Measurements from ENCODE around the gene IDH3A. TPM values are rescaled to one million over a fixed set of nuclear protein-coding genes. Genes with fewer than 3 reads are reported as not detected.

IDH3A gene
- polyA plus RNA-seq, 4 donors = 85.9 to 97.5 (median 92.8) TPM

- DNase-seq = peak in 1 of 2 donors; percentile 29
- no peaks in the 10 kb centered on the region for H3K27me3 ChIP-seq (ENCODE audit: control insufficient read depth in 3 of 3, insufficient read depth in 3 of 3, low read length in 3 of 3)
- H3K9me3 ChIP-seq (ENCODE audit: control insufficient read depth in 2 of 2, insufficient read depth in 1 of 2, low read depth in 1 of 2, low read length in 1 of 2) = no peaks in the 10 kb centered on the region
- H3K27ac ChIP-seq (ENCODE audit: low read depth in 1 of 3, low read length in 2 of 3) = peak overlapping the region in 1 of 3 donors; percentile 14
- 78 to 81% (median 80%) methylated on average over 12 of the region's 12 CpGs for WGBS, 3 donors
- peaks cover 0 to 31% (median 5%) of the 10 kb centered on the region in 3 donors for H3K4me1 ChIP-seq (ENCODE audit: control insufficient read depth in 3 of 3, insufficient read depth in 2 of 3, low read depth in 1 of 3, low read length in 2 of 3)
- no peak for FAIRE-seq
- no peak overlapping the region for H3K4me3 ChIP-seq (ENCODE audit: low read depth in 1 of 3, low read length in 3 of 3)
- peaks cover 0 to 89% (median 0%) of the 10 kb centered on the region in 3 donors for H3K36me3 ChIP-seq (ENCODE audit: control insufficient read depth in 3 of 3, insufficient read depth in 2 of 3, low read depth in 1 of 3, low read length in 3 of 3)
These were observed 44.3 kb upstream of the IDH3A start for GRCh38 chr15:78104566-78105475.

- Histone ChIP-seq H3K27ac (ENCODE audit: low read depth in 1 of 3, low read length in 2 of 3) (peak overlapping the region in 1 of 3 donors; percentile 76), H3K4me1 (ENCODE audit: control insufficient read depth in 3 of 3, insufficient read depth in 2 of 3, low read depth in 1 of 3, low read length in 2 of 3) (peaks cover 0 to 31% (median 5%) of the 10 kb centered on the region in 3 donors), H3K4me3 (ENCODE audit: low read depth in 1 of 3, low read length in 3 of 3) (no peak overlapping the region), H3K9me3 (ENCODE audit: control insufficient read depth in 2 of 2, insufficient read depth in 1 of 2, low read depth in 1 of 2, low read length in 1 of 2) (no peaks in the 10 kb centered on the region), H3K27me3 (ENCODE audit: control insufficient read depth in 3 of 3, insufficient read depth in 3 of 3, low read length in 3 of 3) (no peaks in the 10 kb centered on the region), H3K36me3 (ENCODE audit: control insufficient read depth in 3 of 3, insufficient read depth in 2 of 3, low read depth in 1 of 3, low read length in 3 of 3) (peaks cover 0 to 91% (median 0%) of the 10 kb centered on the region in 3 donors)
- FAIRE-seq = no peak
- WGBS, 3 donors = 80 to 88% (median 85%) methylated on average over 15 to 16 of the region's 16 CpGs
- DNase-seq = peak in 1 of 2 donors; percentile 72
These were observed 43.5 kb upstream of the IDH3A start for GRCh38 chr15:78105476-78106241.

GRCh38 chr15:78107471-78107870 lies 41.7 kb upstream of the IDH3A start:
- no peaks in the 10 kb centered on the region for H3K9me3 ChIP-seq (ENCODE audit: control insufficient read depth in 2 of 2, insufficient read depth in 1 of 2, low read depth in 1 of 2, low read length in 1 of 2)
- H3K27ac ChIP-seq (ENCODE audit: low read depth in 1 of 3, low read length in 2 of 3) = no peak overlapping the region
- no peak for DNase-seq
- WGBS, 3 donors = 84 to 92% (median 90%) methylated on average over 8 of the region's 8 CpGs
- H3K27me3 ChIP-seq (ENCODE audit: control insufficient read depth in 3 of 3, insufficient read depth in 3 of 3, low read length in 3 of 3) = no peaks in the 10 kb centered on the region
- no peak for FAIRE-seq
- peaks cover 0 to 31% (median 5%) of the 10 kb centered on the region in 3 donors for H3K4me1 ChIP-seq (ENCODE audit: control insufficient read depth in 3 of 3, insufficient read depth in 2 of 3, low read depth in 1 of 3, low read length in 2 of 3)
- no peak overlapping the region for H3K4me3 ChIP-seq (ENCODE audit: low read depth in 1 of 3, low read length in 3 of 3)
- H3K36me3 ChIP-seq (ENCODE audit: control insufficient read depth in 3 of 3, insufficient read depth in 2 of 3, low read depth in 1 of 3, low read length in 3 of 3) = peaks cover 0 to 85% (median 0%) of the 10 kb centered on the region in 3 donors

GRCh38 chr15:78108300-78109084 lies 40.7 kb upstream of the IDH3A start:
- H3K27ac ChIP-seq (ENCODE audit: low read depth in 1 of 3, low read length in 2 of 3) = no peak overlapping the region
- peaks cover 0 to 77% (median 0%) of the 10 kb centered on the region in 3 donors for H3K36me3 ChIP-seq (ENCODE audit: control insufficient read depth in 3 of 3, insufficient read depth in 2 of 3, low read depth in 1 of 3, low read length in 3 of 3)
- no peaks in the 10 kb centered on the region for H3K9me3 ChIP-seq (ENCODE audit: control insufficient read depth in 2 of 2, insufficient read depth in 1 of 2, low read depth in 1 of 2, low read length in 1 of 2)
- H3K4me3 ChIP-seq (ENCODE audit: low read depth in 1 of 3, low read length in 3 of 3) = no peak overlapping the region
- no peak for FAIRE-seq
- DNase-seq = peak; percentile 87 to 88
- WGBS, 3 donors = 30 to 42% (median 36%) methylated on average over 11 of the region's 11 CpGs
- H3K4me1 ChIP-seq (ENCODE audit: control insufficient read depth in 3 of 3, insufficient read depth in 2 of 3, low read depth in 1 of 3, low read length in 2 of 3) = peaks cover 0 to 35% (median 2%) of the 10 kb centered on the region in 3 donors
- H3K27me3 ChIP-seq (ENCODE audit: control insufficient read depth in 3 of 3, insufficient read depth in 3 of 3, low read length in 3 of 3) = no peaks in the 10 kb centered on the region

GRCh38 chr15:78109156-78109555 lies 40.0 kb upstream of the IDH3A start:
- H3K27me3 ChIP-seq (ENCODE audit: control insufficient read depth in 3 of 3, insufficient read depth in 3 of 3, low read length in 3 of 3) = no peaks in the 10 kb centered on the region
- WGBS, 3 donors = 91 to 93% (median 93%) methylated on average over 12 of the region's 12 CpGs
- FAIRE-seq (no peak), DNase-seq (no peak)
- no peak overlapping the region for H3K27ac ChIP-seq (ENCODE audit: low read depth in 1 of 3, low read length in 2 of 3)
- H3K4me3 ChIP-seq (ENCODE audit: low read depth in 1 of 3, low read length in 3 of 3) = no peak overlapping the region
- no peaks in the 10 kb centered on the region for H3K9me3 ChIP-seq (ENCODE audit: control insufficient read depth in 2 of 2, insufficient read depth in 1 of 2, low read depth in 1 of 2, low read length in 1 of 2)
- peaks cover 0 to 31% (median 2%) of the 10 kb centered on the region in 3 donors for H3K4me1 ChIP-seq (ENCODE audit: control insufficient read depth in 3 of 3, insufficient read depth in 2 of 3, low read depth in 1 of 3, low read length in 2 of 3)
- peaks cover 0 to 71% (median 0%) of the 10 kb centered on the region in 3 donors for H3K36me3 ChIP-seq (ENCODE audit: control insufficient read depth in 3 of 3, insufficient read depth in 2 of 3, low read depth in 1 of 3, low read length in 3 of 3)

GRCh38 chr15:78110096-78110495 lies 39.1 kb upstream of the IDH3A start:
- WGBS, 3 donors = 94 to 99% (median 95%) methylated on average over 6 of the region's 6 CpGs
- FAIRE-seq (no peak), DNase-seq (no peak)
- Histone ChIP-seq H3K36me3 (ENCODE audit: control insufficient read depth in 3 of 3, insufficient read depth in 2 of 3, low read depth in 1 of 3, low read length in 3 of 3) (peaks cover 0 to 62% (median 0%) of the 10 kb centered on the region in 3 donors), H3K4me1 (ENCODE audit: control insufficient read depth in 3 of 3, insufficient read depth in 2 of 3, low read depth in 1 of 3, low read length in 2 of 3) (peaks cover 0 to 23% (median 2%) of the 10 kb centered on the region in 3 donors), H3K4me3 (ENCODE audit: low read depth in 1 of 3, low read length in 3 of 3) (no peak overlapping the region), H3K27ac (ENCODE audit: low read depth in 1 of 3, low read length in 2 of 3) (no peak overlapping the region), H3K27me3 (ENCODE audit: control insufficient read depth in 3 of 3, insufficient read depth in 3 of 3, low read length in 3 of 3) (no peaks in the 10 kb centered on the region), H3K9me3 (ENCODE audit: control insufficient read depth in 2 of 2, insufficient read depth in 1 of 2, low read depth in 1 of 2, low read length in 1 of 2) (no peaks in the 10 kb centered on the region)

GRCh38 chr15:78110916-78111475 lies 38.2 kb upstream of the IDH3A start:
- Histone ChIP-seq H3K27me3 (ENCODE audit: control insufficient read depth in 3 of 3, insufficient read depth in 3 of 3, low read length in 3 of 3) (no peaks in the 10 kb centered on the region), H3K4me3 (ENCODE audit: low read depth in 1 of 3, low read length in 3 of 3) (no peak overlapping the region), H3K36me3 (ENCODE audit: control insufficient read depth in 3 of 3, insufficient read depth in 2 of 3, low read depth in 1 of 3, low read length in 3 of 3) (peaks cover 0 to 55% (median 0%) of the 10 kb centered on the region in 3 donors), H3K27ac (ENCODE audit: low read depth in 1 of 3, low read length in 2 of 3) (no peak overlapping the region), H3K4me1 (ENCODE audit: control insufficient read depth in 3 of 3, insufficient read depth in 2 of 3, low read depth in 1 of 3, low read length in 2 of 3) (peaks cover 0 to 15% (median 0%) of the 10 kb centered on the region in 3 donors), H3K9me3 (ENCODE audit: control insufficient read depth in 2 of 2, insufficient read depth in 1 of 2, low read depth in 1 of 2, low read length in 1 of 2) (no peaks in the 10 kb centered on the region)
- WGBS, 3 donors = 94 to 98% (median 94%) methylated on average over 10 of the region's 10 CpGs
- DNase-seq = no peak
- no peak for FAIRE-seq

Data from small intestine (tissue), 7 donors.